OCI-LY7 (cell line): ENCODE data around the gene NPIPA5. TPM values are rescaled to one million over a fixed set of nuclear protein-coding genes. Genes with fewer than 3 reads are reported as not detected.
"Not testable (repeated sequence)": the region's sequence is repeated elsewhere in the genome, so short reads cannot be mapped to it uniquely, and the experiment has no call there.

ENCODE experiments used
- BruUV-seq: library from RNA; stranded (reverse); fragments of 400-500 nt; replicated peaks from 2 replicates; lab custom pipeline; 2021; lab: Mats Ljungman, UMichigan
- CTCF ChIA-PET: fragments of 300-600 bp; sonication (Branson Sonifier 250); formaldehyde crosslinking; loops from one replicate; lab custom pipeline; 2022; ENCODE audit warnings: antibody characterized with exemption; ENCODE audit not compliant: unreplicated experiment; lab: Charles Lee
- POLR2A ChIA-PET: fragments of 300-600 bp; sonication (Branson Sonifier 250); formaldehyde crosslinking; loops from one replicate; lab custom pipeline; 2022; ENCODE audit warnings: antibody characterized with exemption; lab: Charles Lee
- DNase-seq: peaks from one replicate; pipeline ENCODE4 v3.0.0-alpha.2; 2015; ENCODE audit warnings: low spot score
- H2AFZ ChIP-seq: fragments of 200-600 bp; sonication (generic), shearing (Covaris generic); 2 replicates; pipeline ENCODE4 v1.6.1; 2014; ENCODE audit warnings: mild to moderate bottlenecking, antibody characterized with exemption, low read length, moderate library complexity
- H3K27ac ChIP-seq: fragments of 200-600 bp; sonication (generic); 2 replicates; pipeline ENCODE4 v1.5.1; 2014; ENCODE audit warnings: mixed run types, low read depth, mild to moderate bottlenecking, moderate library complexity, low read length, inconsistent platforms; ENCODE audit not compliant: poor library complexity, severe bottlenecking
- H3K36me3 ChIP-seq: fragments of 200-600 bp; sonication (generic); 2 replicates; pipeline ENCODE4 v1.6.1; 2014; ENCODE audit warnings: mild to moderate bottlenecking, antibody characterized with exemption, low read length, moderate library complexity, mixed read lengths; ENCODE audit not compliant: insufficient read depth
- H3K4me1 ChIP-seq: fragments of 200-600 bp; sonication (generic); 2 replicates; pipeline ENCODE4 v1.5.1; 2014; ENCODE audit warnings: mild to moderate bottlenecking, low read length; ENCODE audit not compliant: insufficient read depth, poor library complexity, severe bottlenecking
- H3K4me2 ChIP-seq: fragments of 200-600 bp; sonication (generic); 2 replicates; pipeline ENCODE4 v1.6.1; 2014; ENCODE audit warnings: mild to moderate bottlenecking, low read length
- H3K4me3 ChIP-seq: fragments of 200-600 bp; sonication (generic); 2 replicates; pipeline ENCODE4 v1.5.1; 2014; ENCODE audit warnings: mild to moderate bottlenecking, low read depth, low read length; ENCODE audit not compliant: poor library complexity, severe bottlenecking
- H3K79me2 ChIP-seq: fragments of 200-600 bp; sonication (generic); 2 replicates; pipeline ENCODE4 v1.6.1; 2016; ENCODE audit warnings: low read depth, mild to moderate bottlenecking, low read length, moderate library complexity, mixed read lengths; ENCODE audit not compliant: insufficient read depth
- H3K9me2 ChIP-seq: fragments of 200-600 bp; sonication (generic); 2 replicates; pipeline ENCODE4 v1.6.1; 2016; ENCODE audit warnings: mild to moderate bottlenecking, low read length, mixed read lengths; ENCODE audit not compliant: insufficient read depth
- H3K9me3 ChIP-seq: fragments of 200-600 bp; sonication (generic); 2 replicates; pipeline ENCODE4 v1.6.1; 2014; ENCODE audit warnings: mild to moderate bottlenecking, mixed run types, low read length, mixed read lengths
- H4K20me1 ChIP-seq: fragments of 200-600 bp; sonication (generic); 2 replicates; pipeline ENCODE4 v1.6.1; 2014; ENCODE audit warnings: mild to moderate bottlenecking, antibody characterized with exemption, low read length, moderate library complexity, mixed read lengths; ENCODE audit not compliant: insufficient read depth
- intact Hi-C: fragments of 100-400 bp; cut with micrococcal nuclease; formaldehyde crosslinking; loops from one replicate; pipeline ENCODE4 v1.10.0; 2022; ENCODE audit not compliant: unreplicated experiment
- total RNA-seq, 2 experiments: library from RNA; depleted of rRNA in 1 of 2; stranded (reverse); fragments of >200 nt in 1 of 2; shearing (Covaris generic) in 1 of 2; gene quantifications; 2 replicates each; pipeline ENCODE4 v1.2.3, GENCODE V29; 2014 to 2022

The NPIPA5 gene
- total RNA-seq, 2 experiments from 2014 or later = 1.4 TPM; not detected in 1

DNA sequence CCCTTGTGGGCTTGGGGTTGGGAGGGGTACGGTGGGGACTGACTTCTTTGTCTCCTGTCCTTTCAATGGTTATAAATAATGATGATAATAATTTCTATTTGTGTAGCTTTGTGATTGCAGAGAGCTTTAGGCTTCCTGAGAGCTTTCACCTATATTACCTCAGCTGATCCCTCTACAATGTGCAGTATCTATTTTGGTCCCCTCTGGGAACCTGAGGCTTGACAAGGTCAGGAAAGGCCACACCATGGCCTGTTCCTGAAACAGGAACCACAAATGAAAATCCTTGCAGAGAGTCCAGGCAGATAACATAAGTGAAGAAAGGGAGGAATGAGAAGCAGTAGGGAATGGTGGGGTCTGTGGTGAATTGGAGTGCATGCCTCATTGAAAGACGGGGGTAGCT lies 42.5 kb downstream of the NPIPA5 start:
- H3K4me1 ChIP-seq, H3K79me2 ChIP-seq, H3K4me2 ChIP-seq, H3K9me3 ChIP-seq, H2AFZ ChIP-seq, DNase-seq, intact Hi-C loops, H3K36me3 ChIP-seq, CTCF ChIA-PET, H4K20me1 ChIP-seq, BruUV-seq, H3K9me2 ChIP-seq, H3K27ac ChIP-seq, H3K4me3 ChIP-seq, POLR2A ChIA-PET: not testable (repeated sequence)

DNA sequence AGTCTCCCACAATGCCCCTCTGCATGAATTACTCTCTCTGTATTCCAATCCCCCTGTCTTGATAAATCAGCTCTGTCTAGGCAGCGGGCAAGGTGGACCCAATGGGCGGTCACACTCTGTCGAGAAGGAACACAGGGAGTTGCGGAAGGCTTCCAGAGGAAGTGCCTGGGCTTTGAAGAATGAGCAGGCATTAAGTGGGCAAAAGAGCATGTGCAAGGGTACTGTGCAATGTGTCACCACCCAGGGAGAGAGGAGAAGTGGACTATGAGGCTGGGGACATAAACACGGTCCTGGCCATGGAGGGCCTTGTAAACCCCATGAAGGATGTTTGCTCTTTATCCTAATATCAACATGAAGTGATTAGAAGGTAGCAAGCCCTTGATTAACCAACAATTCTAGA lies 44.1 kb downstream of the NPIPA5 start:
- H2AFZ ChIP-seq, CTCF ChIA-PET, BruUV-seq, DNase-seq, H3K36me3 ChIP-seq, H3K4me1 ChIP-seq, H3K9me3 ChIP-seq, H3K4me2 ChIP-seq, POLR2A ChIA-PET, H4K20me1 ChIP-seq, H3K4me3 ChIP-seq, H3K79me2 ChIP-seq, intact Hi-C loops, H3K9me2 ChIP-seq, H3K27ac ChIP-seq: not testable (repeated sequence)

DNA sequence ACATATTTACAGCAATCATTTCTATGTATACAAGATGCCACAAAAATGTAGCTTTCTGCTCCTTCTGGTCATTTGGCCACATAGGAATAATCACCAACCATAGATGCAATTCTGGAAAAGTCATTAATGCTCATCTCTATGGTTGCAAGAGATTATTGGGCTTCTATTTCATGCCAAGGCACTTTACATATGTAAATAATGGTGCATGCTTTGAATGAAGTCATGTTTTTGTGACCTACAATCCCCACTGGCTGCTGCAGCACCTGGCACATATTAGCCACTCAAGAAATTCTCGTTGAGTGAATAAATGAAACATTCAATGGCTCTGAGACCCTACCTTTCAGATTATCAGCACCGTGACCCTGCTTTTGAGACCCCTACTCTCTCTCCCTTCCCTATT lies 47.1 kb downstream of the NPIPA5 start:
- intact Hi-C loops, POLR2A ChIA-PET, H3K27ac ChIP-seq, CTCF ChIA-PET, DNase-seq, H3K4me1 ChIP-seq, H3K9me3 ChIP-seq, H3K36me3 ChIP-seq, H2AFZ ChIP-seq, BruUV-seq, H4K20me1 ChIP-seq, H3K79me2 ChIP-seq, H3K9me2 ChIP-seq, H3K4me2 ChIP-seq, H3K4me3 ChIP-seq: not testable (repeated sequence)

DNA sequence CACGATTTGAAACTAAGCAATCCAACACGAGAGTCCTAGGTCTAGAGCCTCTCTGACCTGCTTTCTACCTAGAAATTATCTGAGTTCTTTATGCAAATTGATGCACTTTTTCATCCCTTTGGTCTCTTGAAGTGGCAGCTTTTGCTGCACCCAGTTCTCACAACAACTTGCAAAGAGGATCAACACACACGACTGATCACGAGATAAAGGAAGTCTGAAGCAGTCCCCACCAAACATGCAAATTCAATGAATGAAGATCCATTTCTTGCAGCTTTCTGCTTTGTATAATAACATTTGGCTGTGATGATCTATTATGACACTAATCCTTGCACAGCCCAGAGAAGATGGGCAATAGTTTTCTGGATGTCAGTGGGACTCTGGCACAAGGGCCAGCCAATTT lies 53.1 kb downstream of the NPIPA5 start:
- H3K27ac ChIP-seq, H3K79me2 ChIP-seq, H3K4me1 ChIP-seq, H2AFZ ChIP-seq, H3K9me2 ChIP-seq, BruUV-seq, DNase-seq, H3K4me3 ChIP-seq, H3K36me3 ChIP-seq, H3K9me3 ChIP-seq, intact Hi-C loops, CTCF ChIA-PET, H4K20me1 ChIP-seq, POLR2A ChIA-PET, H3K4me2 ChIP-seq: not testable (repeated sequence)

DNA sequence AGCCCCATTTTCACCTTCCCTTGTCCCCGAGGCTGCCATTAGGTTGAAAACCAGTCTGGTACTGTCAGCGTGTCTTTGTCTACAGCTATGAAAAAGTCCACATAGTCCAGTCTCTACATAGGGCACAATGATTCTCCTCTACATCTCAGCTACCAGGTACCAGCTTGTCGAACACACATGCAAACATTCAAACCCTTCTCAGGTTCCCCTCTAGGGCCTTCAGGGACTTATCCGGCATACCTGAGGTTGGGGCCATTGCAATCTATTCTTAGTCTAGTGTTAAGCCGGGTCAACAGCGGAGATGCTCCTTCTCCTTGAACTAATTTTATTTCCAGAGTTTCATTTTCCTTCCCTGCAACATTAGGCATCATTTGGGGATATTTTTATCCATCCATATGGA lies 54.7 kb downstream of the NPIPA5 start:
- H3K9me3 ChIP-seq, H3K4me3 ChIP-seq, BruUV-seq, H3K27ac ChIP-seq, H2AFZ ChIP-seq, H3K36me3 ChIP-seq, intact Hi-C loops, H3K4me2 ChIP-seq, H3K9me2 ChIP-seq, POLR2A ChIA-PET, CTCF ChIA-PET, H4K20me1 ChIP-seq, H3K4me1 ChIP-seq, DNase-seq, H3K79me2 ChIP-seq: not testable (repeated sequence)

DNA sequence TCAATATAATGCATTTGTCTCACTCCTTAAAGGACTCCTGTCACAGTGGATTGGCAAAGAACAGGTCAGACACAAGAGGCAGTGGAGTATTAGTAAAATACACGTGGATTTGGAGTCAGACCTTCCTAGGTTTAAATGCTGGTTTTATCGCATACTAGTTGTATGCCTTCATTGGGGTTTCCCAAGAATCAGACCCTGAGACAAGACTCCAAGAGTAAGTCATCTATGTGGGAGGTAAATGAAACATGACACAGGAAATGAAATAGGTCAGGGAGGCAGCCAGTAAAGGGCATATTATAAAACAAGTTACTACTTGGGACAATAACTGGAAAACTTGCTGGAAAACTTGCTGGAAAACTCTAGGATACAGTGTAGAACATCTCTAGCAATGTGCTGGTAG lies 56.9 kb downstream of the NPIPA5 start:
- H3K9me2 ChIP-seq, intact Hi-C loops: not testable (repeated sequence)

DNA sequence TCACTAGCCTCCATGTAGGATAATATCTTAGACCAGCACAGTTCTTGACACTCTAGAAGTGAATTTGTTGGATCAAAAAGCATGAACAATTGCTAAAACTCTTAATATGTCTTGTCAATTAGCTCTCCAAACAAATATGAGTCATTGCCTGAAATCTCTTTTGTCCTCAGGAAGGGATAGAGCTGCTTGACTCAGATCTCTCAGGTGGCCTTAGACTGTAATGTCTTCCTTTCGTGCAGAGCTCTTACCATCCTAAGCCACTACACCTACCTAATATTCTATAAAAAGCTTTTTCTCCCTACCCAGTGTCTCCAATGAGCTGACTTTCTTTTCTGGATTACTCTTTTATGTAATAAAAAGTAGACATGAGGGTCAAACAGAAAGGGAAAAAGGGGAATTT lies 63.5 kb downstream of the NPIPA5 start:
- DNase-seq, intact Hi-C loops, H3K79me2 ChIP-seq, CTCF ChIA-PET, H2AFZ ChIP-seq, H3K9me2 ChIP-seq, POLR2A ChIA-PET, H3K4me2 ChIP-seq, BruUV-seq, H3K9me3 ChIP-seq, H3K36me3 ChIP-seq, H3K4me3 ChIP-seq, H4K20me1 ChIP-seq, H3K27ac ChIP-seq, H3K4me1 ChIP-seq: not testable (repeated sequence)

More for the DNA sequence above, 56.9 kb downstream of the NPIPA5 start:
- POLR2A ChIA-PET, DNase-seq, H3K4me2 ChIP-seq, H3K79me2 ChIP-seq, H3K27ac ChIP-seq, H3K4me1 ChIP-seq, H4K20me1 ChIP-seq, H2AFZ ChIP-seq, H3K4me3 ChIP-seq, H3K9me3 ChIP-seq, BruUV-seq, CTCF ChIA-PET, H3K36me3 ChIP-seq: not testable (repeated sequence)
